Left colon (tissue), 2 donors: ENCODE measurements around the gene SH3GLB1. TPM values are rescaled to one million over a fixed set of nuclear protein-coding genes. Genes with fewer than 3 reads are reported as not detected.

ENCODE experiments used
- ATAC-seq: fragments of 200-7000 bp; cut with Tn5 transposase; one replicate; pipeline ENCODE4 v1.9.1; 2020; ENCODE audit warnings: mild to moderate bottlenecking, moderate library complexity
- DNase-seq, 2 donors: peaks; one replicate each; pipeline ENCODE4 v3.0.0-alpha.2; 2020
- intact Hi-C, 2 donors: fragments of 100-400 bp; cut with DNase I in 1 of 2; cut with micrococcal nuclease in 1 of 2; formaldehyde crosslinking; loops; one replicate each; pipeline versions ENCODE4 v1.11.2 to v1.14.0; 2022; cut with DNase I, micrococcal nuclease
- total RNA-seq, 2 donors: library from RNA; stranded (reverse); fragmentation: NEBNext Ultra II Directional; extraction: Animal tissue kit (Norgen Biotek cat#: 25700); gene quantifications; one replicate each; pipeline ENCODE4 v1.2.1, GENCODE V29; 2021
- donor health status: DM: no; HTN: no; CAD: no.
- donor health status: DM: yes; HTN: yes; CAD: no.

The SH3GLB1 gene
- total RNA-seq, 2 donors from 2014 or later, result 118 to 122 TPM

GRCh38 chr1:86714561-86715244 lies 10.3 kb downstream of the SH3GLB1 start:
- no peak for DNase-seq
- intact Hi-C loops, result no loop called here
- no peak for ATAC-seq

GRCh38 chr1:86718786-86719185 lies 14.4 kb downstream of the SH3GLB1 start:
- DNase-seq, result no peak
- ATAC-seq, result no peak
- intact Hi-C loops, result no loop called here

- no peak for ATAC-seq
- no peak for DNase-seq
- intact Hi-C loops, result no loop called here
Measured at GRCh38 chr1:86731416-86731815, 27.0 kb downstream of the SH3GLB1 start.

DNA sequence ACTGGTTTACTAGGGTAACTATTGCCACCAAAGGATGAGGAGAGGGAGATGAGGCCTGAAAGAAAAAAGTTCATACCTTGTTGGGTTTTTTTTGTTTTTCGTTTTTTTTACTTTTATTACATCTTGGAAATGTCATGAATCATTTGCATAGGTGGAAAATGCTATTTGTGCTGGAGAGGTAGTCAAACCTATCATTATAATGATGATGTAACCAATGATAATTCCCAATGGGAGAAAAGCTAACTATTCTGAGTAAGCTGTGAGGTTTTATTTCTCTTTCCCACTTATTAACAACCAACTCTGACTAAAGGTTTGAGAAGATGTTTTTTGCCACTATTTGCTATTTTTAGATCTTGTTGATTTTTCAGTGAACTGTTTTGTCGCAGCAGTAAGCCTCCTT lies 29.0 kb downstream of the SH3GLB1 start:
- intact Hi-C loops, result no loop called here
- no peak for ATAC-seq
- no peak for DNase-seq

DNA sequence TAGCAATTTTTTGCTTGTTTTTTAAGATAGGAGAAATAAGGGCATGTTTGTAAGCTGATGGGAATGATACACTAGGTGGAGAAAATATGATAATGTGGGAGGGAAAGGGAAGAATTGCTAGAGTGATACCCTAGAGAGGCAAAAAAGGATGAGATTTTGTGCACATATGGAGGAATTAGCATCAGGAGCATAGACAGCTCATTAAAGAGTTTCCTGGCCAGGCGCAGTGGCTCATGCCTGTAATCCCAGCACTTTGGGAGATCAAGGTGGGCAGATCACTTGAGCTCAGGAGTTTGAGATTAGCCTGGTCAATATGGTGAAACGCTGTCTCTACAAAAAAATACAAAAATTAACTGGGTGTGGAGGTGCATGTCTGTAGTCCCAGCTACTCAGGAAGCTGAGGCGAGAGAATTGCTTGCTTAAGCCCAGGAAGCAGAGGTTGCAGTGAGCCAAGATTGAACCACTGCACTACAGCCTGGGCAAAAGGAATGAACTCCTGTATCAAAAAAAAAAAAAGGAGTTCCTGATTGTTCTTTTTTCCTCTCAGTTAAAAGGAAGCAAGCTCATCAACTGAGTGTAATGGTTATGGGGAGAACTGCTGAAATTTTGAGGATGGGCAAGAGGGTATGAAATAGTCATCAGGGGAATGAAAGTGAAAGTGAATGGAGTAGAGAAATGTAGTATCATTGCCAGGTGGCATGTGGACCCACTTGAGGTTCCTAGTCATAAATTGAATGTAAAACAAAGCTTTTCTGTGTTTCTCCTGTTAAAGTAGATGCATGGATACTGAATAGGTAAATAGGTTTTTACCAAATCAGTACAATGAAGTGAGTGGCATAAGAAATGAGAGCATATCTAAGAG lies 35.5 kb downstream of the SH3GLB1 start:
- ATAC-seq, result peak; percentile 45
- no peak for DNase-seq

GRCh38 chr1:86741947-86742572 lies 37.7 kb downstream of the SH3GLB1 start:
- ATAC-seq (no peak), DNase-seq (peak in 1 of 2 donors; percentile 47)
- intact Hi-C loops, result no loop called here

More for the DNA sequence above, 35.5 kb downstream of the SH3GLB1 start:
- intact Hi-C loops, result no loop called here

DNA sequence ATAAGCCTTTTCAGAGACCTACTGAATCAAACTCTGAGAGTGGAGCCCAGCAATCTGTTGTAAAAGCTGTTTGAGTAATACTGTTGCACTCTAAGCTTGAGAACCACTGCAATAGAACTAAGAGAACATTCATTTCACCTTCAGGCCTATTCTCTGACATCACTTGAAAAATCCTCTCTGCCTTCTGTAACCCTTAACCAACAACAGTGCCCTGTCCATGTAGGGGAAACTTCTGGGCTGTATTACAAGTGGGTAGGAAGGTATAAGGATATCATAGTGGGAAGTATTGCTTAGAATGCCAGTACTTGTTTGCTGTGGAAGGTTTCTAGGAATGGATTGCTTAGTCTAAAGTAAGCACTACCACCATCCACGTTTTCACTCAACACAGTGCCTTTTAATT lies 42.9 kb downstream of the SH3GLB1 start:
- ATAC-seq, result no peak

DNA sequence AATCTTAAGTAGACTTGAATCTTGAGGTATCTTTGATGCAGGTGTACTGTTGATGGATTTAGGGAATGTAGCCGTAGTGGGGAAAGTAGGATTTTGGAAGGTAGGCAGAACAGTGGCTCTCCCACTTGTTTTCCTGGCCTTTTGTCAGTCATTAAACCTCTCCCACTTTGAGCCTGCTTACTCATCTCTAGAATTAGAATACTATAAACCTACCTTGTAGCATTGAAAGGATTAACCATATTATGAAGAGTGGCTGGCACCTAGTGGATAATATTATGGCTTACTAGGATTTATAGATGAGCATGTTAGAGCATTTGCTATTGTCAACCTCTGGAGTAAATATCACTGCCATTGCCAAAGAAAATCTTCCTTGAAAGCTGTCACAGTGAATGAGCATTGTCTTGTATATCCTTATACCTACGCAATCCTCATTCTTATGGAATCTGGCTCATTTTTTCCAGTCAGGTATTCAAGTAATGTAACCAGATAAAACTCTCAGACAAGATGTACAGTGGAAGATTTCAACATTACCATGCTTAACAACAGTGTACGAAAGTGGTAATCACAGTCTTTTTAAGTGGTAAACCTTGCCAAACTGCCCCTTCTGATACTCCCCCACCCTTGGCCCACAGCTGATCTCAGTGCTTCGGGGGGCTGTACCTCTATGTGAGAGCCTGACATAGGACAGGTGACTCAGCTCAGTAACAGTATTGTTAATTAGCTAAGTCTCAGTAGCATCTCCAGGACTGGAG lies 44.4 kb downstream of the SH3GLB1 start:
- no peak for DNase-seq
- intact Hi-C loops, result no loop called here
- no peak for ATAC-seq

More for the DNA sequence above, 42.9 kb downstream of the SH3GLB1 start:
- intact Hi-C loops, result no loop called here
- no peak for DNase-seq

- no peak for ATAC-seq
Measured at GRCh38 chr1:86750076-86750475, 45.7 kb downstream of the SH3GLB1 start.

GRCh38 chr1:86750530-86750929 lies 46.2 kb downstream of the SH3GLB1 start:
- no peak for DNase-seq
- ATAC-seq, result no peak
- intact Hi-C loops, result no loop called here

More at GRCh38 chr1:86750076-86750475, 45.7 kb downstream of the SH3GLB1 start:
- no peak for DNase-seq
- intact Hi-C loops, result no loop called here

GRCh38 chr1:86751923-86752322 lies 47.5 kb downstream of the SH3GLB1 start:
- intact Hi-C loops, result no loop called here
- ATAC-seq (no peak), DNase-seq (no peak)

- intact Hi-C loops, result no loop called here
- DNase-seq (no peak), ATAC-seq (peak; percentile 26)
Measured at GRCh38 chr1:86753700-86754099, 49.3 kb downstream of the SH3GLB1 start.

- no peak for ATAC-seq
- intact Hi-C loops, result no loop called here
- no peak for DNase-seq
Measured at GRCh38 chr1:86754265-86754974, 50.0 kb downstream of the SH3GLB1 start.

GRCh38 chr1:86756062-86756406 lies 51.7 kb downstream of the SH3GLB1 start:
- intact Hi-C loops, result no loop called here
- DNase-seq (no peak), ATAC-seq (peak; percentile 21)

GRCh38 chr1:86757272-86757984 lies 53.1 kb downstream of the SH3GLB1 start:
- ATAC-seq (peak; percentile 24), DNase-seq (peak in 1 of 2 donors; percentile 39)
- intact Hi-C loops, result no loop called here

DNA sequence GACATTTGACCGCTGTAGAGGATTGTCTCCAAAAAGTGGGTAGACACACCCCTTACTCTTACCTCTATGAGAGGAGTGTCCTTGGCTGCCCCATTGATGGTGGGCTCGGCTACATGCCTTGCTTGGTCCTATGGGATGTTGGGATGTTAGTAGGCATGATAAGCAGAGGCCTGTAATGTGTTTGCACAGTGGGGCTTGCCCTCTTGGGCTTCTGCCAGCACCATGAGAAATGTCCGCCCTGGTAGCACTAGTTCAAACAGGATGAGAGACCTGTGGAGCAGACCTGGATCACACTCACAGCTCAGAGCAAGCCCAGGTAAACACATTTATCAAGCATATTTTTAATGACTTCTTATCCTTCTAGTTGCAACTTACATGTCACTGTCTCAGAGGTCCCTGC lies 54.2 kb downstream of the SH3GLB1 start:
- intact Hi-C loops, result no loop called here
- DNase-seq, result peak; percentile 80 to 81
- peak; percentile 86 for ATAC-seq

- intact Hi-C loops, result no loop called here
- DNase-seq (no peak), ATAC-seq (no peak)
Measured at GRCh38 chr1:86760199-86760598, 55.8 kb downstream of the SH3GLB1 start.

- DNase-seq, result no peak
- ATAC-seq, result no peak
- intact Hi-C loops, result no loop called here
Measured at GRCh38 chr1:86762336-86762735, 58.0 kb downstream of the SH3GLB1 start.
